Fibroblast of skin of right biceps (primary cell): Measurements from ENCODE around the gene TULP3.
"Not testable (repeated sequence)": the region's sequence is repeated elsewhere in the genome, so short reads cannot be mapped to it uniquely, and the experiment has no call there.

ENCODE experiments used
- DNase-seq: peaks from one replicate; pipeline ENCODE4 v3.0.0-alpha.2; 2013

Gene TULP3, protein sequence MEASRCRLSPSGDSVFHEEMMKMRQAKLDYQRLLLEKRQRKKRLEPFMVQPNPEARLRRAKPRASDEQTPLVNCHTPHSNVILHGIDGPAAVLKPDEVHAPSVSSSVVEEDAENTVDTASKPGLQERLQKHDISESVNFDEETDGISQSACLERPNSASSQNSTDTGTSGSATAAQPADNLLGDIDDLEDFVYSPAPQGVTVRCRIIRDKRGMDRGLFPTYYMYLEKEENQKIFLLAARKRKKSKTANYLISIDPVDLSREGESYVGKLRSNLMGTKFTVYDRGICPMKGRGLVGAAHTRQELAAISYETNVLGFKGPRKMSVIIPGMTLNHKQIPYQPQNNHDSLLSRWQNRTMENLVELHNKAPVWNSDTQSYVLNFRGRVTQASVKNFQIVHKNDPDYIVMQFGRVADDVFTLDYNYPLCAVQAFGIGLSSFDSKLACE

GRCh38 chr12:2890388-2891239 lies at the start of gene TULP3:
Gene TULP3 (plus strand): TSS chr12:2890891. CDS start chr12:2890948, 57 bp downstream.
- peak; percentile 98 for DNase-seq

GRCh38 chr12:2841056-2841650 lies 49.5 kb upstream of the TULP3 start:
- no peak for DNase-seq

DNA sequence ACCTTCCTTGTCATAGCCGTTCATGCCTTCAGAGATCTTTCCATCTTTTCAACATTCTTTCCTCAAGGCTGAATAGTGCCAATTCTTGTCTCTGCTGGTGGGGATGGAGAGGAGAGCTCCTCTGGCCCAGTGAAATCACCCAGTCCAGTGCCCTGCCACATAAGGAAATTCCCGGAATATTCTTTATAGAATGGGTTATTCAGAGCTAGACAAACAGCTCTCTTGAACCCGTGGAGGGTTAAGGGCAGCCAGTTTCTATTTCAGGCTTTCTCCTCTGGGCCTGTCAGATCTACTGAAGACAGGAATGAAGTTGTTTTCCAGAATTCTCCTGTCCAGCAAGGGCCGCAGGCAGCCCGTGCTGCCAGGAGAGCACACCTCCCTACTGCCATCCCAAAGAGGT lies 47.7 kb upstream of the TULP3 start:
- no peak for DNase-seq

DNA sequence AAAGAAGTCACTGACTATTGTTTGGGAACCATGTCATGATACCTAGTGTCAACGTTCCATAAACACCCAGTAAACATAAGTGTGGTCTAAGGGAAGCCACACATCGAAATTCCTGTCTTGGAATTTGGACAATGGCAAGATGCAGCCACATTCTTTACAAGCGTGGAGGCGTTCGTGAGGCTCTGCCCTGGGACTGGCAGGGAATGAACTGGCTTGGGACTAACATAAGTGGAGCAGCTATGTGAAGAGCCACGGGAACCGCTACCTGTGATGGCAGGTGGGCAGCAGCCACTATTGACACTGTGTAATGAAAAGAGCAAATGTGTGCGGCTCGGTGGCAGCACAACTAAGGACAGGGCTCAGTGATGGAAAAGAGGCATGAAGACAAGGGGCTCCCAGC lies 45.9 kb upstream of the TULP3 start:
- DNase-seq, result peak; percentile 42

GRCh38 chr12:2845280-2845679 lies 45.4 kb upstream of the TULP3 start:
- DNase-seq, result peak; percentile 88

- no peak for DNase-seq
Observed at GRCh38 chr12:2851931-2852330, 38.8 kb upstream of the TULP3 start.

GRCh38 chr12:2853626-2854025 lies 37.1 kb upstream of the TULP3 start:
- peak; percentile 80 for DNase-seq

DNA sequence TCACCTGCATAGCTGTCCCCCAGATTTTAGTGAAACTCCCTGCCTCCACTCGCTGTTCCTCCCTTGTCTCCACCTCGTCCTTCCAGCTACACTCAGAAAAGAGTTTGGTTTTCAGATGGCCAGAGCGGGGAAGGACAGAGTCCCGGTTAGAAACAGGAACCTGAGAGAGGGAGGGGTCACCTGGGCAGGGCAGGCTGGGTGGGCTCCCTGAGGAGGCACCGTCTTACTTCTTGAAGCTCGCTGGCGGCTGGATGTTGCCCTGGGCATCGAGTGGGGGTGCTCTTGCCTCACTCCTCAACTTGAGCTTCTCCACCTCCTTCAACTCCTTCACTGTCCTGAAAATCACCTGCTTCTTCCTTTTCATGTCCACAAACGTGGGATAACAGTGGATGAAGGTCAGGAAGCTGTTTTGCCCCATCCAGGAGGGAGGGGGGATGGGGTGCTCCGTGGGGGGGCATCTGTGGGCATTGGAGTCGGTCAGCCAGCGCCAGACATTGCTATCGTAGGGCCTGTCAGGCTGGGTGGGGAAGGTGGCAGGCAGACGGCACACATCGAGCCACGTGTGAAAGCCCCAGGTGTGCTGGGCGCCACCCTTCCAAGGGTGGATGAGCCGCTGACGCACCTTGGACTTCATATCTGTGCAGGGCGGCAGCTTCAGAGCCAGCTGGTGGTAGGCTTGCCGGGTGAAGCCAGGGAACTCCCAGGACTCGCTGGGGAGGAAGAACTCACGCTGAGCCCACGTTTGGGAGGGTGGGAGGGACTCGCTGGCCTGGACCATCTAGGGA lies 35.8 kb upstream of the TULP3 start:
- DNase-seq, result no peak

GRCh38 chr12:2855546-2855945 lies 35.1 kb upstream of the TULP3 start:
- DNase-seq, result no peak

DNA sequence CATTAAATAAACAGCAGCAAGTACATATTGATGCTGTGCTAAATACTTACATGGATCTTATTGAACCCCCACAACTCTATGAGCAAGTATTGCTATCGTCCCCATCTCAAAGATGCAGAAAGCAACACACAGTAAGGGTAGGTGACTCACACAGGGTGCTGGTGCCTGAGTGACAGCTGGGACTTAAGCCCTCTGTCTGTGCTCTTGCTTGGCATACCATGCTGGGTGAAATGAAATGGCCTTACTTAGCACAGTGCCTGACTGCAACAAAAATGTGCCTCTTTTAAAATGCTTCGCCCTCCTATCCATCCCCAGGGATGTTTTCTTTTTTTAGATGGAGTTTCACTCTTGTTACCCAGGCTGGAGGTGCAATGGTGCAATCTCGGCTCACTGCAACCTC lies 34.6 kb upstream of the TULP3 start:
- DNase-seq, result no peak

DNA sequence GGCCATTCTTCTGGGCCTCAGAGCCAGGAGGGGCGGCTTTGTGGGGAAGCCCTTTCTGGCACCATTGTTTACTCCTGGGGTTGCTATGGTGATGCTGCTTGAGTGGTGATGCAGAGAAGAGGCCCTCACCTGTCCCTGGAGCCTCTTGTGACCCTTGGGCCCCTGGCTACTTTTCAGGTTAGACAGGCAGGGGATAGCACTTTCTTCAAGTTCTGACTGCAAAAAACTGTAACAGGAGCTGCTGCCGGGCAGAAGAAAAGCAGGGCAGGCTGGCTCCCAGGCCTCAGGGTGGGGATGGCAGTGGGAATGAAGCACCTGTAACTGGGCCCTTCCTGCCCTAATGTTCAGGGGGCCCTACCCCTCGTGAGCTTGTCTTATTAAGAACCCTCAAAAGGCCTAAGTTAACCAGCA lies 33.7 kb upstream of the TULP3 start, which contains the start of gene TEX52:
Gene TEX52 (minus strand): TSS at position 19 of the 411 bp plus-strand sequence. CDS start 13 bp downstream, at position 6.
- no peak for DNase-seq

DNA sequence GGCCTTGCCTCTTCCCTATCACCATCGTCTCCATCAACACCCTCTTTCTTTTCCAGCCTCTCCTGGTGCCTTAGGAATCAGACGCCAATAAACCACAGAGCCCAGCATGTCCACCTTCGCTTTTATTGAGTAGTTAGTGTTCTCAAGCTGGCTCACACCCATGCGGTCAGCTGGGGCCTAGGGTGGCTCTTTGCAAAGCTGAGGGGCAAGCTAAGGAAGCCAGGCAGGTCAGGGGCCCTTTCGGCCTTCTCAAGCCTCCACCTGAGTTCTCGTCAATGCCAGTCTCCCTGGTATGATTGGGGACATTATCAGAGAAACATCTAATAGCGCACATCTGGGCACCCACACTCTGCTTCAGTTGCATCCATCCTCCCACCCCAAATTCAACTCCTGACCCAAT lies 33.1 kb upstream of the TULP3 start:
- no peak for DNase-seq

DNA sequence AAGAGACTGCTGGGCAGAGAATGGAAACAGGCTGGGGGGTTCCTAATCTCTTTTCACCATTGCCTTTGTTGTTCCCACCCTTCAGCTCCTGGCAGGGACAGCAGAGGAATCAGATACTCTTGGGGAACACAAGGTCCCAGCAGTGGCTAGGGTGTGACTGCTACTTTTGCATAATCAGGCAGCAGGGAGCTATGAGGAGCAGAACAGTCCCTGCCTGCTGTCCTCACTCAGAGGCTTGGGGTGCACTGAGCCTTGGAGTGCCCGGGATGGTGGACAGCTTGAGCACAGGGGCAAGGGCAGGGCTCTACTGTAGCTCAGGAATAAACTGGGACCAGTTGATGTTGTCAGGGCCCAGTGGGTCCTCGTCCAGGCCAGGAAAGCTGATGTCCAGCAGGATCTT lies 32.4 kb upstream of the TULP3 start:
- no peak for DNase-seq

GRCh38 chr12:2858944-2859421 lies 31.7 kb upstream of the TULP3 start:
- no peak for DNase-seq

DNA sequence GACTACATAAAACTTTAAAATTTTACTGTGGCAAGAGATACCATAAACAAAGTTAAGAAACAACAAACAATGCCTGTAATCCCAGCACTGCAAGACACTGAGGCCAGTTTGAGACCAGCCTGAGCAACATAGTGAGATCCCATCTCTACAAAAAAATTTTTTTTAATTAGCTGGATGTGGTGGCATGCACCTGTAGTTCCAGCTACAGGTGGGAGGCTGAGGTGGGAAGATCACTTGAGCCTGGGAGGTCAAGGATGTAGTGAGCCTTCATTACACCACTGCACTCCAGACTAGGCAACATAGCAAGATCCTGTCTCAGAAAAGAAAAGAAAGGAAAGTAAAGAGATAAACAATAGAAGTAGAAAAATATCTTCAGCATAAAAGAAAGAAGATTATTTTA lies 30.5 kb upstream of the TULP3 start:
- DNase-seq, result no peak

GRCh38 chr12:2862876-2863275 lies 27.8 kb upstream of the TULP3 start:
- DNase-seq, result no peak

DNA sequence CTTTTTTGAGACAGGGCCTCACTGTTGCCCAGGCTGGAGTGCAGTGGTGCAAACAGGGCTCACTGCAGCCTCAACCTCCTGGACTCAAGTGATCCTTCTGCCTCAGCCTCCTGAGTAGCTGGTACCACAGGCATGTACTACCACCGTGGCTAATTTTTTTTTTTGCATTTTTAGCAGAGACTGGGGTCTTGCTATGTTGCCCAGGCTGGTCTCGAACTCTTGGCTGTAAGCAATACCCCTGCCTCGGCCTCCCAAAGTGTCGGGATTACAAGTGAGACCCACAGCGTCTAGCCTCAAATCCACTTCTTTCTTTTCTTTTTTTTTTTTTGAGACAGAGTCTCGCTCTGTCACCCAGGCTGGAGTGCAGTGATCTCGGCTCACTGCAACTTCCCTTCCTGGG lies 27.3 kb upstream of the TULP3 start:
- not testable (repeated sequence) for DNase-seq

- no peak for DNase-seq
Observed at GRCh38 chr12:2864198-2864597, 26.5 kb upstream of the TULP3 start.

DNA sequence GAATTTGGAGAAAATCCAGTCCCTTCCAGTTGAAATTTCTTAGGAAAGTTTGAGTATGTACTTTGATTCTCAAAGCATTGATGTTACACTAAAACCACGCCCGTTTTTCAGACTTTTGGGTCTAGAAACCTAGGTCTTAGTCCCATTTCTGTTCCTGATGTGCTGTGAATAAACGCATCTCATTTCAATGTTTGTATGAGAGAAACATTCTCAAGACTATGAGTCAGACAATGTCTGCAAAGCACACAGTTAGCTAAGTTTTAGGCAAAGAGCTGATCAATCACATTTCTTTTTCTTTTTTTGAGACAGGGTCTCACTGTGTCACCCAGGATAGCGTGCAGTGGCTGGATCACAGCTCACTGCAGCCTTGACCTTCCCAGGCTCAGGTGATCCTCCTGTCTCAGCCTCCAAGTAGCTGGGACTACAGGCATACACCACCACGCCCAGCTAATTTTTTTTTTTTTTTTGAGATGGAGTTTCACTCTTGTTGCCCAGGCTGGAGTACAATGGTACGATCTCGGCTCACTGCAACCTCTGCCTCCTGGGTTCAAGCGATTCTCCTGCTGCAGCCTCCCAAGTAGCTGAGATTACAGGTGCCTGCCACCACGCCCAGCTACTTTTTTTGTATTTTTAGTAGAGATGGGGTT lies 21.6 kb upstream of the TULP3 start:
- not testable (repeated sequence) for DNase-seq

GRCh38 chr12:2876431-2877046 lies 14.2 kb upstream of the TULP3 start:
- peak; percentile 36 for DNase-seq
